ENCODE measurements around the gene NFIC.
A peak's percentile ranks its signal among the peaks of the same experiment; 100 is the strongest.
"Not testable (repeated sequence)": the region's sequence is repeated elsewhere in the genome, so short reads cannot be mapped to it uniquely, and the experiment has no call there.

Gene NFIC

DNA sequence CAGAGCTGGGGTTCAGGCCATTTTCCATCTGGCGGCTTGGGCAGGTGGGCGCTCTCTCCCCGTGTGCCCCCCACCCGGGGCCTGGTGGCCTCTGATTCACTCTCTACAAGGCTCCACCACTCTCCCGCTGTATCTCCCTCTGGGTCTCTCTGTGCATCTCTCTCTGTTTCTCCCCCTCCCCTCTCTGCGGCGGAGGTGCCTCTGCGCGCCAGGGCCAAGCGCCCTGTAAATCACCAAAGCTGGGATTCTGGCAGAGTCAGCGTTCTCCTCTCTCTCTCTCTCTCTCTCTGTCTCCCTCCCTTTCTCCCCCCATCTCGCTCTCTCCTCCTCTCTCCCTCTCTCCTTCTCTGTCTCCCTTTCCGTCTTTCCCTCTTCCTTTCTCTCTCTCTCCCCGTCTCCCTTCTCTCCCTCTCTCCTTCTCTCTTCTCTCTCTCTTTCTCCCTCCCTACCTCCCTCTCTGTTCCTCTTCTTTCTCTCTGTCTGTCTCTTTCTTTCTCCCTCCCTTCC, 3.9 kb downstream of the NFIC start:
- peaks cover 37% of the 10 kb centered on the region for H3K27me3 Mint-ChIP-seq (ENCODE audit: low read depth)
- H3K4me3 Mint-ChIP-seq = no peak overlapping the region
- no peak overlapping the region for H3K27ac Mint-ChIP-seq
- H3K9me3 Mint-ChIP-seq = no peaks in the 10 kb centered on the region
- no peaks in the 10 kb centered on the region for H3K36me3 Mint-ChIP-seq (ENCODE audit: low read depth)
- peaks cover 9% of the 10 kb centered on the region for H3K4me1 Mint-ChIP-seq (ENCODE audit: low read depth)

DNA sequence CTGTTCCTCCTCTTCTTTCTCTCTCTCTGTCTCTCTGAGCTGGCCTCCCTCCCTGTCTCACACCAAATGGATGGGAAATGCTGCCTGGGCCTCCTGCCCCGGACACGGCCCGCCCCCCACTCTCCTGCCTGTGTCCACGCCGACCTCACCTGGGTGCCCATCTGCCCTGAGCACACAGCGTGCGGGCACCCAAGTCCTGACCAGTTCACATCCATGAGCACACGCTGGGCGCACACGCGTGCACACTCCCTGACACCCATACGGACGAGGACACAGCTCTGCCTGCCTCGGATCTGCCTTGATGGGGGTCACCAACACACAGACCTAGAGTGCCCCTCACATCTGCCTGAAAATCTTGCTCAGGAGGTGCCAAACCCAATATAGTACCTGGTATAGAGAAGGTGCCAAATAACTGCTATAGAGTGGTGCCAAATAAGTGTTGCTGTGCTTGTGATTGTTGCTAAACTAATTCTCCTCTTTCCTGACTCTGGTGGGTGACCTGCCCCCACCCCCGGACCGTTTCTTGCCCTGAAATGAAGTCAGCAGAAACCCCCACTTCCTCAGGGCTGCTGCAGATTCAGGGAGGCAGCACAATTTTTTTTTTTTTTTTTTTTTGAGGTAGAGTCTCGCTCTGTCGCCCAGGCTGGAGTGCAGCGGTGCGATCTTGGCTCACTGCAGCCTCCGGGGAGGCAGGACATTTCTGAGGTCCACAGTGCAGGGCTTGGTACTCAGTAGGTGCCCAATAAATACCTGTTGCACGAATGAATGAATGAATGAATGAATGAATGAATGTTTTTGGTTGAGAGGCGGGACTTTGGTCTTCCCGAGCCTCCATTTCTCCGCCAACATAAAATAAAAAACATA, 4.6 kb downstream of the NFIC start:
- H3K4me3 Mint-ChIP-seq = no peak overlapping the region
- H3K9me3 Mint-ChIP-seq = no peaks in the 10 kb centered on the region
- H3K27ac Mint-ChIP-seq = no peak overlapping the region
- no peaks in the 10 kb centered on the region for H3K36me3 Mint-ChIP-seq (ENCODE audit: low read depth)
- H3K27me3 Mint-ChIP-seq (ENCODE audit: low read depth) = peaks cover 31% of the 10 kb centered on the region
- H3K4me1 Mint-ChIP-seq (ENCODE audit: low read depth) = peaks cover 5% of the 10 kb centered on the region

- Mint-ChIP-seq H3K4me1 (ENCODE audit: low read depth) (peaks cover 5% of the 10 kb centered on the region), H3K27ac (no peak overlapping the region), H3K27me3 (ENCODE audit: low read depth) (peaks cover 26% of the 10 kb centered on the region), H3K4me3 (no peak overlapping the region), H3K36me3 (ENCODE audit: low read depth) (no peaks in the 10 kb centered on the region), H3K9me3 (no peaks in the 10 kb centered on the region)
Observed at GRCh38 chr19:3372413-3372812, 6.0 kb downstream of the NFIC start.

GRCh38 chr19:3373971-3374368, 7.6 kb downstream of the NFIC start:
- Mint-ChIP-seq H3K36me3 (ENCODE audit: low read depth) (no peaks in the 10 kb centered on the region), H3K9me3 (no peaks in the 10 kb centered on the region), H3K27me3 (ENCODE audit: low read depth) (peaks cover 12% of the 10 kb centered on the region), H3K27ac (no peak overlapping the region), H3K4me1 (ENCODE audit: low read depth) (peaks cover 2% of the 10 kb centered on the region), H3K4me3 (no peak overlapping the region)

- Mint-ChIP-seq H3K36me3 (ENCODE audit: low read depth) (no peaks in the 10 kb centered on the region), H3K4me1 (ENCODE audit: low read depth) (no peaks in the 10 kb centered on the region), H3K27ac (peak overlapping the region; percentile 58), H3K4me3 (no peak overlapping the region), H3K27me3 (ENCODE audit: low read depth) (peaks cover 9% of the 10 kb centered on the region), H3K9me3 (no peaks in the 10 kb centered on the region)
Observed at GRCh38 chr19:3374369-3375112, 8.2 kb downstream of the NFIC start.

GRCh38 chr19:3375221-3376090, 9.1 kb downstream of the NFIC start:
- no peak overlapping the region for H3K4me3 Mint-ChIP-seq
- peaks cover 2% of the 10 kb centered on the region for H3K27me3 Mint-ChIP-seq (ENCODE audit: low read depth)
- no peaks in the 10 kb centered on the region for H3K4me1 Mint-ChIP-seq (ENCODE audit: low read depth)
- H3K36me3 Mint-ChIP-seq (ENCODE audit: low read depth) = no peaks in the 10 kb centered on the region
- H3K27ac Mint-ChIP-seq = no peak overlapping the region
- H3K9me3 Mint-ChIP-seq = no peaks in the 10 kb centered on the region

GRCh38 chr19:3376091-3376455, 9.7 kb downstream of the NFIC start:
- H3K36me3 Mint-ChIP-seq (ENCODE audit: low read depth); H3K4me1 Mint-ChIP-seq (ENCODE audit: low read depth); H3K9me3 Mint-ChIP-seq; H3K27me3 Mint-ChIP-seq (ENCODE audit: low read depth); H3K4me3 Mint-ChIP-seq; H3K27ac Mint-ChIP-seq: not testable (repeated sequence)

GRCh38 chr19:3378352-3379150, 12.2 kb downstream of the NFIC start:
- no peak overlapping the region for H3K4me3 Mint-ChIP-seq
- H3K27ac Mint-ChIP-seq = no peak overlapping the region
- H3K4me1 Mint-ChIP-seq (ENCODE audit: low read depth) = no peaks in the 10 kb centered on the region
- H3K36me3 Mint-ChIP-seq (ENCODE audit: low read depth) = no peaks in the 10 kb centered on the region
- H3K9me3 Mint-ChIP-seq = no peaks in the 10 kb centered on the region
- H3K27me3 Mint-ChIP-seq (ENCODE audit: low read depth) = no peaks in the 10 kb centered on the region

DNA sequence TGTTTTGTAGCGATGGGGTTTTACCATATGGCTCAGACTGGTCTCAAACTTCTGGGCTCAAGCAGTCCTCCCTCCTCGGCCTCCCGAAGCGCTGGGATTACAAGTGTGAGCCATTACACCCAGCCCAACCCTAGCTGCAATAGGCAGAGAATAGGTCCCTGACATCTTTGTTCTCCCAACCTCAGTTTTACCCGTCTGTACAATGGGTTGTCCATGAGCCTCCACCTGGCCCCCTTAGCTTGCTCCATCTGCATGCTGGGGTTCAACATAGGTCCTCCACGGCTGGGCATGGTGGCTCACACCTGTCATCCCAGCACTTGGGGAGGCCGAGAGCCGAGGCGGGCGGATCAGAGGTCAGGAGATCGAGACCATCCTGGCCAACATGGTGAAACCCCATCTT, 14.4 kb downstream of the NFIC start:
- no peaks in the 10 kb centered on the region for H3K36me3 Mint-ChIP-seq (ENCODE audit: low read depth)
- no peaks in the 10 kb centered on the region for H3K27me3 Mint-ChIP-seq (ENCODE audit: low read depth)
- H3K27ac Mint-ChIP-seq = no peak overlapping the region
- H3K4me3 Mint-ChIP-seq = no peak overlapping the region
- H3K4me1 Mint-ChIP-seq (ENCODE audit: low read depth) = no peaks in the 10 kb centered on the region
- no peaks in the 10 kb centered on the region for H3K9me3 Mint-ChIP-seq

DNA sequence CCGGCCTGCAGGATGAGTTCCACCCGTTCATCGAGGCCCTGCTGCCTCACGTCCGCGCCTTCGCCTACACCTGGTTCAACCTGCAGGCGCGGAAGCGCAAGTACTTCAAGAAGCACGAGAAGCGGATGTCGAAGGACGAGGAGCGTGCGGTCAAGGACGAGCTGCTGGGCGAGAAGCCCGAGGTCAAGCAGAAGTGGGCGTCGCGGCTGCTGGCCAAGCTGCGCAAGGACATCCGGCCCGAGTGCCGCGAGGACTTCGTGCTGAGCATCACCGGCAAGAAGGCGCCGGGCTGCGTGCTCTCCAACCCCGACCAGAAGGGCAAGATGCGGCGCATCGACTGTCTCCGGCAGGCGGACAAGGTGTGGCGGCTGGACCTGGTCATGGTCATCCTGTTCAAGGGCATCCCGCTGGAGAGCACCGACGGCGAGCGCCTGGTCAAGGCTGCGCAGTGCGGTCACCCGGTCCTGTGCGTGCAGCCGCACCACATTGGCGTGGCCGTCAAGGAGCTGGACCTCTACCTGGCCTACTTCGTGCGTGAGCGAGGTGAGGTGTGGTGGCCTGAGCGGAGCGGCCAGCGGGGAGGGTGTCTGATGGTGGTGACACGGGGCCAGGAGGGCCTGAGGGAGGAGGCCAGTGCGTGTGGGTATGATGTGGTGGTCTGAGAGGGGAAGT, 15.5 kb downstream of the NFIC start:
- H3K27me3 Mint-ChIP-seq (ENCODE audit: low read depth) = no peaks in the 10 kb centered on the region
- no peaks in the 10 kb centered on the region for H3K9me3 Mint-ChIP-seq
- H3K27ac Mint-ChIP-seq = no peak overlapping the region
- H3K36me3 Mint-ChIP-seq (ENCODE audit: low read depth) = no peaks in the 10 kb centered on the region
- H3K4me3 Mint-ChIP-seq = no peak overlapping the region
- H3K4me1 Mint-ChIP-seq (ENCODE audit: low read depth) = no peaks in the 10 kb centered on the region

- Mint-ChIP-seq H3K27me3 (ENCODE audit: low read depth) (no peaks in the 10 kb centered on the region), H3K4me1 (ENCODE audit: low read depth) (no peaks in the 10 kb centered on the region), H3K9me3 (no peaks in the 10 kb centered on the region), H3K27ac (no peak overlapping the region), H3K36me3 (ENCODE audit: low read depth) (no peaks in the 10 kb centered on the region), H3K4me3 (no peak overlapping the region)
Observed at GRCh38 chr19:3382460-3383100, 16.2 kb downstream of the NFIC start.

- Mint-ChIP-seq H3K36me3 (ENCODE audit: low read depth) (no peaks in the 10 kb centered on the region), H3K4me1 (ENCODE audit: low read depth) (no peaks in the 10 kb centered on the region), H3K4me3 (no peak overlapping the region), H3K27me3 (ENCODE audit: low read depth) (no peaks in the 10 kb centered on the region), H3K9me3 (no peaks in the 10 kb centered on the region), H3K27ac (no peak overlapping the region)
Observed at GRCh38 chr19:3383121-3383722, 16.8 kb downstream of the NFIC start.
